HG03097 (cell line): Measurements from ENCODE around the gene MPP3.
"Not testable (repeated sequence)": the region's sequence is repeated elsewhere in the genome, so short reads cannot be mapped to it uniquely, and the experiment has no call there.

ENCODE experiments used
- ATAC-seq: cut with Tn5 transposase; IDR thresholded peaks from one replicate; pipeline ENCODE4 v1.9.1; 2021; ENCODE audit not compliant: unreplicated experiment, low FRiP score

MPP3 gene

DNA sequence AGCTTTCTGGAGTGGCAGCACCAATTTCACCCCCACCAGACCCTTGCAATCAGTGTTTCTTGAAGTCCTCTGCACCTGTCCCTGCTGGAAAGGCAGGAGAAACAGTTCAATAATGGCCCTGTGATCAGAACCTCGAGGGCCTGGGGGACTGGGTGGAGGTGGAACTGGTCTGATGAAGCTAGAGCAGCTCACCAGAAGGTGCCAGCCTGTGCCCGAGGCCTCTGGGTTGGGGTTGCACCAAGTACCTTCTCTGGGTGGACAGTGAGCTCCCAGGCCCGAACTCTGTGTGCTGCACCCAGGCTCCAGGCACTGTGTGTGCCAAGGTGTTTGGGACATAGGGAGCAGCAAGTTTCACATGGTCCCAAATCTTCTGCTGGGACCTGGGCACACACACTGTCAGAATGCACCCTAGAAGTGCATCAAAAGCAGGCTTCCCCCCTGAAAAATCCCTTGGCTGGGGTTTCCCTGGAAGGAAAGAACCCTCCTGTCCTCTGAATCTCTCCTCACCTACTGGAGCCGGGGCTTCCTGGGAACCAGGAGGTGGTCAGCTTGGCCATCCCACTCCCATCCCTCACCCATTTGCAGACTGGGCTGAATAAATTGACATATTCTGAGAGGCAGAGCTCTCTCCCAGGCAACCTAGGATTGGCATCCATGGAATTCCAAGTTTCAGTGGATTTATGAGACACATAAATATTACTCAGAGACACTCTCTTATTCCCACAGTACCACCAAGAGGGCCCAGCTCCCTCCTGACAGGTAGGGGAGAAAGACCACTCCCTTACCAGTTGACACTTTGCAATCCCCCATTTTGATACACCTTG, 31.4 kb upstream of the MPP3 start:
- ATAC-seq, result no peak

DNA sequence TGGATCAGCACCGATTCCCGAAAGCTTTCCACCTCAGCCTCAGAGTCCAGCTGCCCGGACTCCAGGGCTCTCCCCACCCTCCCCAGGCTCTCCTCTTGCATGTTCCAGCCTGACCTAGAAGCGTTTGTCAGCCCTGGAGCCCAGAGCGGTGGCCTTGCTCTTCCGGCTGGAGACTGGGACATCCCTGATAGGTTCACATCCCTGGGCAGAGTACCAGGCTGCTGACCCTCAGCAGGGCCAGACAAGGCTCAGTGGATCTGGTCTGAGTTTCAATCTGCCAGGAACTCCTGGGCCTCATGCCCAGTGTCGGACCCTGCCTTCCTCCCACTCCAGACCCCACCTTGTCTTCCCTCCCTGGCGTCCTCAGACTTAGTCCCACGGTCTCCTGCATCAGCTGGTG, 29.0 kb upstream of the MPP3 start:
- ATAC-seq, result no peak

DNA sequence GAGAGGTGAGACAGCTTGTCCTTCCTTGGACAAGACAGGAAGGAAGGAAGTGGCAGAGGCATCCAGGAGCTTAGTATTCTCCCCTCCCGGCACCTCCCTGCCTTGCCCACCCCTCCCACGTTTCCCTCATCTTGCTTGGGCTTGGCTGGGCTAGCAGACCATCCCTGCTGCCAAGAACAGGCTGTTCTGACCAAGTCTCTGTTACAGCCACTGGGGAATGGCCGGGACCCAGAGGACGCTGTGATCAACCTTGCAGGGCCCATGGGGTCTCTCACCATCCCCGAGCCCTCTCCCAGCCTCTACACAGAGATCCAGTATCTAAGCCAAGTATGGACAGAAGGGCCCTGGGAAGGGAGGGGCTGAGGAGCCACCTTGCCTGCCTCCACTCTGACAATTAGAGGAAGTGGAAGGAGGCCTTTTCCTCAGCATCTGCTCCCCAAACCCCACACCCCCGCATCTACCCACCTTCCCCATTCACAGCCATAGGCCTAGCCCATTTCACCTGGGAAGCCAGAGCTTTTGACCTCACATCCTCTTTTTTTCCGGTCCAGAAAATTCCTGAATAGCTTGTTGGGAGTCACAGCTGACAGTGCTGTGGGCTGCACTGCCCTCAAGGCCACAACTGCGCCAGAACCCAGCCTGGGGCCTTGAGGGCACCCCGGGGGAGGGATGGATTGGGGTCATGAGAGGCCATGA, 28.1 kb upstream of the MPP3 start:
- ATAC-seq, result no peak

DNA sequence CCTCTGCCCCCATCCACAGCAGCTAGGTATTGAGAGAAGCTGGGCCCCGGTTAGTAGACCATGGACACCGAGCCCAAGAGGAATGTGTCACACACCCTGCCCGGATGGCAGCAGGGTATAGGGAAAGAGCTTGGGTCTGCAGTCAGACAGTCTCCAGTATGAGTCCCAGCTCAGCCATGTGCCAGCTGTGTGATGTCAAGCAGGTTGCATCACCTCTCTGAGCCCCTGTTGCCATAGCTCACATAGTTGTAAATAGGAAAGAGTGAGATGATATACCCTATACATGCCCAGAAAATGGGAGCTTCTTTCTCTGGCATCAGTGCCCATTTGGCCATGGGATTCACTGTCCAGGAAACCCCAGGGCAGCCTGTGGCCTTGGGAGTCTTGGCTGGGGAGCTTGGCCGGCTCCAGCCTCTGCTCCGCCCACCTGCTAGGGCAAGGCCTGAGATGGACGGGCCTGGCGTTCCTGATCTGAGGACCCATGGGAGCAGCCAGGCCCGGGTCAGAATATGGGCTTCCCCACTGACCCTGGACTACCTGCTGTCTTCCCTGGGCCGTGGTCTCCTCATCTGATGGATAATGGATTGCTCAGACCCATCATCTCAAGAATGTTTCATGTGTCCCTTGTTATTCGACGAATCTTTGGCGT, 27.3 kb upstream of the MPP3 start:
- ATAC-seq, result no peak

DNA sequence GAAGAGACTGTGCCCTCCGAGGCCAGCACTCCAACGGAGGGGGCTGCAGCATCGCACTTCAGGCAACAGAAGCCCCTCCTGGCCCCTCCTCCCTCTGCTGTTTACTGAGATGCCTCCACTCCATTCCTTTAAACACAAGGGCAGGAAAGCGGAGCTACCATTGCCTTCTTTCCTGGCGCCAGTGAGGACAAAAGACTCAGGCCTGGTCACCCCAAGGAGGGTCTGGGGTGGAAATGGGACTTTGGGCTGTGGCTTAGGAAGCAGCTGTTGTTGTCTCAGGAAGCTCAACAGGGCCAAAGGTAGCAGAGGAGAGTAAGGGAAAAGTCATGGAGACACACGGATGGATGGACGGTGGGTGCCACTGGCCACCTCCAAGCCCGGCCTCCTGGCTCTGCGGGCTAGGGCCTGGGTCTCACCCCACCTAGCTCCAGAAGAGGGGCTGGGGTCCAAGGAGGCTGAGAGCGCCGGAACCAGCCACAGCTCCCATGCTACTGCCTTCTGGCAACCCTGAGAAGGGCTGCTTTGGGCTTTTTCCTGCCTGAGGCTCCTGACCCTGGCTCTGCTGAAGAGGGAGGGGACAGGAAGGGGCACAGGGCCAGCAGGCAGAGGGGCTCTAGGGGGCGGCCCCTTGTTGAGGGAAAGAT, 25.1 kb upstream of the MPP3 start:
- ATAC-seq, result no peak

DNA sequence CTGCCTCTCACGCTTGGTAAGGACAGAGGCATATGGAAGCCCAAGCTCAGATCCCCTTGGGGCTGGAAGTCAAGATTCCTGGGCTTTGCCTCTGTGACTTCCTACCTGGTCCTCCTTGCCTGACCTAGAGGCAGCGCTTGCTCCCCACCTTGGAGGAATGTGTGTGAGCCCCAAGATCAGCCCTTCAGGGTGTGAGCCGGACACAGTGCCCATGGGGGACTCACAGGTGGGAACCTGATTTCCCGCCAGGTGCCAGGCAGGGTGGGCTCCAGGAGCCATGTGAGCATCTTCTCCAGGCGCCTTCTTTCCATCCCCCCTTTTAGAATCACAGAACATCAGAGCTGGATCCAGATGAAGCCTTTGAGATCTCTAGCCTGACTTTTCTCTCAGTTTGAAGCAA, 24.2 kb upstream of the MPP3 start:
- no peak for ATAC-seq

DNA sequence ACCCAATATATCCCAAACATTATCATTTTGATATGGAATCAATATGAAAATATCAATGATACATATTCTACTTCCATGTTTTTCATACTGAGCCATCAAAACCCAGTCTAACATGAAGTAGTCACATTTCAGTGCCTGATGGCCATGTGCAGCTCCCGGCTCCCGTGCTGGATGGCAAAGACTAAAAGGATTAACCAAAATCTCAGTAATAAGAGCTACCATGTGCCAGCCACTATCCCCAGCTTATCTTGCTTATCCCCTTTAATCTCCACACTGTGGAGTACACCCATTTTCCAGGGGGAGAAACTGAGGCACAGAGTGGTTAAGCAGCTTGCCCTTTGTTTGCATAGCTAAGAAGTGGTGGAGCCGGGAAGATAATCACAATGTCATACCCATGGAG, 23.2 kb upstream of the MPP3 start:
- no peak for ATAC-seq

DNA sequence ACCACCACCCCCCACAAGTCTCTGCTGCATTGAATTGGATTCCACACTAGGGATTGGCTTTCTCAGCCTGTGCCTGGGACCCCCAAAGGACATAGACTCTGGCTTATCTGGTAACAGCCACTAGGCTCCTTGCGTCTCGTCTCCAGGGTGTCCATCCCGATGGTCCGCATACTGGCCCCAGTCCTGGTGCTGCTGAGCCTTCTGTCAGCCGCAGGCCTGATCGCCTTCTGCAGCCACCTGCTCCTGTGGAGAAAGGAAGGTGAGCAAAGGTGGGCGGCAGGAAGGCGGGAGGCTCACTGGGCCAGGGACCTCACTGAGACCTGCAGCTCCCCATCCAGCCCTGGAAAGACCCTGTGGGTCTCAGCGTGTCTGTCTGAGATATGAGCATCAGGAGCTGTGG, 22.1 kb upstream of the MPP3 start:
- no peak for ATAC-seq

DNA sequence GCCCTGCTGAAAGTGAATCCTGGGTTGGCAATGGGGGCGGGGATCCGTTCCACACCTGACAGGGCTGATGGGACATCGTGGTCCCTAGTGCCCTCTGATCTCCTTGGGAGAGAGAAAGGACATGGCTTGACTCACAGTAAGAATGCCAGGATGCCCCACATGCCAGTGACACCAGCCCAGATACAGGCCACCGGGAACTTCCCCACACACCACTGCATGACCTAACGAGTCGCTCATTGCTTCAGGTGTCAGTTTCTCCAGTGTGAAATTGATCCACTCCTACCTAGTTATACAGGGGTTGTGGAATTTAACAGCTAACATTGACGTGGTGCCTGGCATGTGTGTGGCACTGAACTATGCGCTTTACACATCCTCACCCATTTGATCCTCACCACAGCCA, 21.6 kb upstream of the MPP3 start:
- no peak for ATAC-seq

DNA sequence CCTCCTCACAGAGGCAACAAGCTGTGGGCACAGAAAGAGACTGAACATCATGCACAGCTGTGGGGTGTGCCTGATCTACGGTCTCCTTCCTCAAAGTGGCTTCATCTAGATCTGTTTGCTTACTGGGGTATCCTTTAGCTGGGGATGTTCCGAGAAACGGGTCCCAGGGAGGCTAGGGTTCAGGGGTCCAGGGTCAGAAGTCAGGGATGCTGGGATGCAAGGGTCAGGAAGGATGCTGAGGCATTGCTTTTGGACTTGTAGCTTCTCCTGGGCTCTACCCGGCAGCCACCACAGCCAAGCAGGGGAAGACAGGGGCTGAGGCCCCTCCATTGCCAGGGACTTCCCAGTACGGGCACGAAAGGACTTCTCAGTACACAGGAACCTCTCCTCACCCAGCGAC, 20.6 kb upstream of the MPP3 start:
- ATAC-seq, result no peak

DNA sequence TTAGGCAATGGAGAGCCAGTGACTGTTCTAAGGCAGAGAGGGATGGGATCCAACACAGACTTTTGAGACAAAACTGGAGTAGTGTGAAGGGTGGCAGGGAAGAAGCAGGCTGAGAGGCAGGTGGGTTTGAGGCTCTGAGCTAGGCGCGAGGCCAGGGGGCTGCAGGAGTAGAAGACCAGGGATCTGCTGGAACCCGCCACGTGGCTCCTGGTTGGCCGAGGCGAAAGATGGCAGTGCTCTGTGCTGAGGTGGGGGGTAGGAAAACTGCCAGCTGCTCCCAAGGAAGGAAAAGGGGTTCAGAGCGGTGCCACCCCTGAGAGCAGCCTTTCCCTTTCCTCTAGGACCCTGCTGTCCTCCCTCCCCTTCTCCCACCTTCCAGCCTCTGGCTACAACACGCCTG, 19.6 kb upstream of the MPP3 start:
- no peak for ATAC-seq

DNA sequence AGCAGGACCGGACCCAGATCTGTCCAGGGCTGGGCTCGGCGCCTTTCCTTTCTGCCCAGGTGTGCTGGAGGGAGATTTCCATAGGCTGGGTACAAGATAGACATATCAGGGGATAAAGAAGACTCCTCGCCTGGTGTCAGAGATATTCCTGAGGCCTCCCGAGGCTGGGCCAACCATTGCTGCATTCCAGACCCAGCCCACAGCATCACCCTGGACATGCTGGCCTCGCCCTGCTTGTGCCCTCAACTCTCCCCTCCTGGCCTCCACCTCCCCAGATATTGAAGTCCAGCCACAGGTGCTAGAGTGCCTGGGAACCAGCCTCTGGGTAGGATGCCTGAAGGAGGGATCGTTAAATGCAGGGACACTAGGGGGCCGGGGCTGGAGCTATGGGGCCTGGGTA, 16.2 kb upstream of the MPP3 start:
- no peak for ATAC-seq

DNA sequence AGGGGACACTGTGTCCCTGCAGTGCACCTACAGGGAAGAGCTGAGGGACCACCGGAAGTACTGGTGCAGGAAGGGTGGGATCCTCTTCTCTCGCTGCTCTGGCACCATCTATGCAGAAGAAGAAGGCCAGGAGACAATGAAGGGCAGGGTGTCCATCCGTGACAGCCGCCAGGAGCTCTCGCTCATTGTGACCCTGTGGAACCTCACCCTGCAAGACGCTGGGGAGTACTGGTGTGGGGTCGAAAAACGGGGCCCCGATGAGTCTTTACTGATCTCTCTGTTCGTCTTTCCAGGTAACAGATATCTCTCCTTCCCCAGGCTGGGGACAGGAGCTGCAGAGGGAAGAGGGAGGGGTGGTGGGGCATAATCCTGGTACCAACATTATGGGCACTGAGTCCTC, 15.7 kb upstream of the MPP3 start:
- no peak for ATAC-seq

DNA sequence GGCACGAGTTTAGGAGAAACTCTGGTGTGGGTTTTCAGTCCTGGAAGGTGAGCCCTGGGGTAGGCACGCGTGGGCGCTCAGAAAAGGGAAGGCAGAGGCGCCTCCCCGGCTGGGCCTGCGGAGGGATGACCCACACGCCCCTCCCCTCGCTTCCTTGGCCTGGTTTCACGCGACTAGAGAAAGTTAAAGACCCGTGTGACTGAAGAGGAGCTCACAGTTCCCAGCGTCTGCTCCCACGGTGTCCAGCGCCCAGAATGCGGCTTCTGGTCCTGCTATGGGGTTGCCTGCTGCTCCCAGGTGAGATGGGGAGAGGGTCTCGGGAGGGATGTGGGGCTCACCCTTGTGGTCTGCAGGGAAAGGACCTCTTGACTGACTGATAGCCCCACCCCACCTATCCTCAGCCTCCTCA, 14.0 kb upstream of the MPP3 start, which contains the start of gene CD300LG:
Gene CD300LG, plus strand, starts transcription at position 214 of the 409 bp plus-strand sequence. Its CDS starts 41 bp downstream, at position 255.
- no peak for ATAC-seq

DNA sequence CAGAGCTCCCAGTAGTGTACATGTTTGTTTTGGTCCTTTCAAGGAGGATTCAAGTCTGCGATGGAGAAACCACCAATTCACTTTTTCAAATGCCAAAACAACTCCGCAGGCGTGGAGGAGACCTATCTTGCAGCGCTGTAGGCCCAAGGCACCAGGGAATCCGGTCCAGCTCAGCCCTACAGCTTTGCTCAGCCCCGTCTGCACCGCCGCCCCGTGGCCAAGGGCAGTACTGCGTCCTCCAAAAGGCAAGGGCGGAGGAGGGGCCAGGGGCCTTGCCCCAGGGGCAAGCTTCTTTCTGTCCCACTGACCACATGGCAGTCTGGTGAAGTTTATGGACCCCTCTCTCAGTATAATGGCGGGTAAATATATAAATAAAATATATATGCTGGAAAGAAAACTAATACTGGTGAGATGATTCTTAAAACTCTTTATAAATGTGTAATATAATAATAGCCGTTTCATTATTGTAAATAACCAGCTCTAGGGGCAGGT, 13.3 kb upstream of the MPP3 start:
- no peak for ATAC-seq

DNA sequence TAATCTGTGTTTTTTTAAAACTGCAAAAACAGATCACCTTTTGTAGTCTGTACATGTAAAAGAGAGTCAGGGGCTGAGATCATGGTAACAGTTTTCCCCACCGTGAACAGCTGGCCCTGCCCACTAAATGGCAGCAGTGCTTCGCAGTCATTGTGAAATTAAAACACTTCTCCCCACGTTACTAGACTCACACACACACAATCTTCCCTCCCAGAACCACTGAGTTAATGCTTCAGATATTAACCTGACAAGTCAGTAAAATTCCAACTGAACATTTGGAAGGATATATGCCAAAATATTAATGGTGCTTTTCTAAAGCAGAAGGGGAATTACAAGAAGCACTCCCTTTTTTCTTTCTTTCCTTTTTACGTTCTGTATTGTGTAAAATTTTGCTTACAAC, 12.8 kb upstream of the MPP3 start:
- ATAC-seq, result no peak

DNA sequence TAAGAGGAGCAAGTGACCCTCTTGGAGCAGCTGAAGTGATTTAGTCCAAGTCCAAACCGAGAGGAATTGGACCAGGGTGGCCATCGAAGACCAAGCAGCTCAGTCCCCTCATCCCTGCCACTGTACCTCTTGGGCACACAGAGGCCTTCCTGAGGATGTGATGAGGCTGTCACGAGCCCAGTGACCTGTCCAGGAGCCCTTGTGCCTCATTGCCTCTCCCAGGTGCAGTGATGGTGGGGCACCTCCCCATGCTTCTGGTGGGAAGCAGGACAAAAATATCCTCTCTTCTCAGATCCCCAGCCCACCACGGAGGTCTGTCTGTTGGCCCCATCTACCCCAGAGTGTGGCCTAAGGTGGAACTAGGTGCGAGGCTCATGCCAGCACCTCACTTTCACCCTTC, 11.3 kb upstream of the MPP3 start:
- no peak for ATAC-seq

DNA sequence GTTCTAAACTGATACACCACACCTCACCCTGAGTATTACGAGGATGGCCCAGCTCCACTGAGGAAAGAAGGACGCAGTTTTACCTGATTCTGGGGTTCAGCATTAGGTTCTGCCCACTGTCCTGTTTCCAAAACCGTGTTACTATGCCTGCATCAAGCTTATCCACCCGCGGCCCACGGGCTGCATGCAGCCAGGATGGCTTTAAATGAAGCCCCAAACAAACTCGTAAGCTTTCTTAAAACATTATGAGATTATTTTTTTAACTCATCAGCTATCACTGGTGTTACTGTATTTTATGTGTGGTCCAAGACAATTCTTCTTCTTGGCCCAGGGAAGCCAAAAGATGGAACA, 10.0 kb upstream of the MPP3 start:
- no peak for ATAC-seq

DNA sequence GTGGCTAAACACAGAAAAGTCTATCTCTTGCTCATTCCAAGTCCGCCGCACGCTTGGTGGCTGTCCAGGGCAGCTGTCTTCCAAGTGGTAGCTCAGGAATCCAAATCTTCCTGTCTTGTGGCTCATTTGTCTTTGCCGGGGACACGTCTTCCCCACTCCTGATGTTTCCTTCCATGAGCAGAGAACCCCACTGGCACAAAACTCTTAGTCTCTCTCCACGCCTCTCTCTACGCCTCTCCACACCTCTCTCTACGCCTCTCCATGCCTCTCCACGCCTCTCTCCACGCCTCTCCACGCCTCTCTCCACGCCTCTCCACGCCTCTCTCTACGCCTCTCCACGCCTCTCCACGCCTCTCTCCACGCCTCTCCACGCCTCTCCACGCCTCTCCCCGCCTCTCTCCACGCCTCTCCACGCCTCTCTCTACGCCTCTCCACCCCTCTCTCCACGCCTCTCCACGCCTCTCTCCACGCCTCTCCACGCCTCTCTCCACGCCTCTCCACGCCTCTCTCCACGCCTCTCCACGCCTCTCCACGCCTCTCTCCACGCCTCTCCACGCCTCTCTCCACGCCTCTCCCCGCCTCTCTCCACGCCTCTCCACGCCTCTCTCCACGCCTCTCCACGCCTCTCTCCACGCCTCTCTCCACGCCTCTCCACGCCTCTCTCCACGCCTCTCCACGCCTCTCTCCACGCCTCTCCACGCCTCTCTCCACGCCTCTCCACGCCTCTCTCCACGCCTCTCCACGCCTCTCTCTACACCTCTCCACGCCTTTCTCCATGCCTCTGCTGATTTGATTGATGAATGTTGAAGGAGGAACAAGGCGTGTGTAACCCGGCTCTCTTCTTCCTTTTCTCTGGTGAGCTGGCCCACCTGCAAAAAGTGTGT, 9.4 kb upstream of the MPP3 start:
- ATAC-seq, result not testable (repeated sequence)

DNA sequence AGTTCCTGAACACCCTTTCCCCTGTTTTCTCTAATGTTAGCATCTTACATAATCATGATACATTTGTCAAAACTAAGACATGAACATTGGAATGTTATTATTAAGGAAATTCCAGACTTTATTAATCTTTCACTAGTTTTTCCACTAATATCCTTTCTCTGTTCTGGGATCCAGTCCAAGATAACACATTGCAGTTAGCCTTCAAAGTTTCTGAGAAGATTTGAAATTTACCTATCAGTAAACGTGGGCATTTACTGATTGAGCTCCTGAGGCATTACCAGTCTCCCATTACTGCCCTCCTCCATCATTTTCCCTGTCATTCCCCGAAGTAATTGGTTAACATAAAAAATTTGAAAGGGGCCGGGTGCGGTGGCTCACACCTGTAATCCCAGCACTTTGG, 8.3 kb upstream of the MPP3 start:
- ATAC-seq, result no peak
